ENCODE data around the gene IGFL2.
"Not testable (repeated sequence)": the region's sequence is repeated elsewhere in the genome, so short reads cannot be mapped to it uniquely, and the experiment has no call there.

The IGFL2 gene

GRCh38 chr19:46191972-46192371 lies 43.9 kb downstream of the IGFL2 start:
- DNase-seq = no peak

GRCh38 chr19:46192626-46192991 lies 44.6 kb downstream of the IGFL2 start:
- DNase-seq = not testable (repeated sequence)

GRCh38 chr19:46192992-46193650 lies 45.1 kb downstream of the IGFL2 start:
- DNase-seq = no peak

DNA sequence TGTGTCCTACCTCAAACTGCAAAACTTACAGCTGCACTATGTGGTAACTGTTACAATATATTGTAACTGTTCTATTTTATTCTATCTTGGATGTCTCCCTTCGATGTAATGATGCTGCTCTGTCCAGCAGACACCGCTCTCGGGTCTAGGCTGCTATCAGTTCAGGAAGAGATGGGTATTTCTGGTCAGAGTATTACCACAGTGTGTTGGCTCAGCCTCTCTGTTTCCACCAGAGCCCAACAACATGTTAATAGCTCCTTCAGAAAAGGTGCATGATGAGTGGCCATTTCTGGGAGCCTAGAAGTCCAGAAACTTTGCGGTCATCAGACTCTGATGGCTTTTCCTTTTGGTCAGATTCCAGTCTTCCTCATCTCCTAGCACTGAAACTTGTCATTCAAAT lies 45.6 kb downstream of the IGFL2 start:
- DNase-seq = no peak

DNA sequence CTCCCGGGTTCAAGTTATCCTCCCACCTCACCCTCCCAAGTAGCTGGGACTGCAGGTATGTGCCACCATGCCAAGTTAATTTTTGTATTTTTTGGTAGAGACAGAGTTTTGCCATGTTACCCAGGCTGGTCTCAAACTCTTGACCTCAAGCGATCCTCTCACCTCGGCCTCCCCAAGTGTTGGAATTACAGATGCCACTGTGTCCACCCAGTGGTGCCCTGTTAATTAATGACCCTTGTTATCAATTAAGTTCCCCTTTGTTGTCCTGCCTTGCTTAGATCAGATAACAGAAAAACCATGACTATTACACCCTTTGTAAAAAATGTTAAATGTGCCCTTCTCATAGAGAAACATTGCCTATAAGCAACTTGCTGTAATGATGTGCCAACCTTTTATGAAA lies 47.1 kb downstream of the IGFL2 start:
- DNase-seq = no peak

GRCh38 chr19:46195919-46196318 lies 47.9 kb downstream of the IGFL2 start:
- DNase-seq = not testable (repeated sequence)

GRCh38 chr19:46196410-46197124 lies 48.5 kb downstream of the IGFL2 start:
- no peak for DNase-seq

- DNase-seq = no peak
Measured at GRCh38 chr19:46197314-46198070, 49.5 kb downstream of the IGFL2 start.

- DNase-seq = no peak
Measured at GRCh38 chr19:46198756-46199155, 50.7 kb downstream of the IGFL2 start.

GRCh38 chr19:46201454-46202310 lies 53.6 kb downstream of the IGFL2 start:
- no peak for DNase-seq

GRCh38 chr19:46202426-46202825 lies 54.4 kb downstream of the IGFL2 start:
- DNase-seq = no peak

DNA sequence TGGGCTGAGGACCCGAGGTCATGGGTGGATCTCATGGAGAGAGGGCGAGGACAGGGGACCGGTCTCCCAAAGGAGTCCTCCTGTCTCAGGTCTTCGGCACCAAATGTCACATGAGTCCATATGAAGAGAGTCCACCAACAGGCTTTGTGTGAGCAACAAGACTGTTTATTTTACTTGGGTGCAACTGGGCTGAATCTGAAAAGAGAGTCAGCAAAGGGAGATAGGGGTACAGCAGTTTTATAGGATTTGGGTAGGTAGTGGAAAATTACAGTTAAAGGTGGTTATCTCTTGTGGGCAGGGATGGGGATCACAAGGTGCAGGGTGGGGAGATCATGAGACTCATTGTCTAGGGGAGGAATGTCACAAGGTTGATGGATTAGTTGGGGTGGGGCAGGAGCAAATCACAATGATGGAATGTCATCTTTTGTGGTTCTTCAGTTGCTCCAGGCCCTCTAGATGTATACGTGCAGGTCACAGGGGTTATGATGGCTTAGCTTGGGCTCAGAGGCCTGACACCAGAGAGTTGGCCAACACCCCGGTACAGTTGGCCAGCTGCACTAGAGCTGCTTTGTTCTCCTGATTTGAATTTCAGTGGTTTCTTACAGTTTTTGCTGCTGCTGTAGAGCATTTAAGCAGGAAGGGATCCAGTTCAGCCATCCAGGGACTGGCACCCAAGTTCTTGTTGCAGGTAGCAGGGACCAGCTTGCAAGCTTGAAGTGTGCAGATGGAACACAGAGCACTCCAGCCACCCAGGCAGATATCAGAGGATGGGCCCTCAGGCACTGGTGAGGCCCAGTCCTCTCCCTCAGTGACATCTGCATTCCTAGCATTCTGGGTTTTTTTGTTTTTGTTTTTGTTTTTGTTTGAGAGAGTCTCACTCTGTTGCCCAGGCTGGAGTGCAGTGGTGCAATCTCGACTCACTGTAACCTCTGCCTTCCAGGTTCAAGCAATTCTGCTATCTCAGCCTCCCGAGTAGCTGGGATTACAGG lies 55.1 kb downstream of the IGFL2 start:
- no peak for DNase-seq

DNA sequence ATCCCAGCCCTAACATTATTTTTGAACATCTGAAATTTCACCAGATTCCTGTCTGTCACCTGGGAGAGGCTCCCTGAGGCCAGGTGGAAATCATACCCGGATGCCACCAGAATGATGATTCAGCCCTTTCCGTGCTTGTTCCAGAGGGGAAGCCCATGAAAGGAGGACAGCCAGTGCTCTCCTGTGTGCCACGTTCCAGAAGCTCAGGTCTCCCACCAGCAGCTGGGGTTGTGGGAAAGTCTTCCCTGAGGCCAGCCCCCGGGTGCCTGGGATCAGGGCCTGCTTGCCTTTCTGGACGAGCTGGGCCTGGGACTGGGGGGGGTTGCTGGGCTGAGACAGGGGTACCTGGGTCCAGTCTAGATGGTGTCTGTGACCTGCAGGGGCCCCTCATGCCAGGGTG lies 56.0 kb downstream of the IGFL2 start:
- DNase-seq = no peak

GRCh38 chr19:46205183-46205984 lies 57.3 kb downstream of the IGFL2 start:
- DNase-seq = no peak

DNA sequence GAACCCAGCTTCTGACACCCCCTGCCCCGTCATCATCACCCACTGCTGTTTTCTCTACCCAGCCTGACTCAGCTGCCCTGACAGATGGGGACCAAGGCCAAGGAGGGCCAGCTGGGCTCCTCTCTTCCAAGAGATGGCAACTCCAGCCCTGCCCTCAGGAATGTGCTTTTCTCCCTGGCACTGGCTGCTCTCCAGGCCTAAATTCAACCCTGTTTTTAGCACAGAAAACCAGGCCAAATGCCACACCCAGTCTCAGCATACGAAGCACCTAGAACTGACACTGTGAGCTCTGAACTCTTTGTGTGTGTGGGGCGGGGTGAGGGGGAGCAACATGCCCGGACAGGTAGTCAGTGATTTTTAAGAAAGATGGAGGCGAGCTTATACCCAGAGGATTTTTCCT lies 58.1 kb downstream of the IGFL2 start:
- no peak for DNase-seq

DNA sequence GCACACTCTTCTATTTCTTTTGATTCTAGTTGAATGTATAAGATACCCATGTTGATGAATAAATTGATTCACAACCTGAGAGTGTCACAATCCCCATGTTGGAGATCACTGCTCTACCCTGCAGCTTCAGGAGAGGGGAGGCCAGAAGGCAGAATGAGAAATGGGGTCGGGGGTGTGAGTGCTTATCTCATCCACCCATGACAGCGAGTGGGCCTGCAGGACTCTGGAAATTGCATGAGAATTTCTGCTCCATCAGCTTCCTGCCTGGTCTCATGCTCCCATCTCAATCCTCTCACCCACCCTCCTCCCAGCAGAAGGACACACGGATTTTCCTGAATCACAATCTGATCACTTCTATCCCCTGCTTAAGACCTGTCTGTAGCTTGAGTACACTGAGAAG lies 58.6 kb downstream of the IGFL2 start:
- DNase-seq = no peak

DNA sequence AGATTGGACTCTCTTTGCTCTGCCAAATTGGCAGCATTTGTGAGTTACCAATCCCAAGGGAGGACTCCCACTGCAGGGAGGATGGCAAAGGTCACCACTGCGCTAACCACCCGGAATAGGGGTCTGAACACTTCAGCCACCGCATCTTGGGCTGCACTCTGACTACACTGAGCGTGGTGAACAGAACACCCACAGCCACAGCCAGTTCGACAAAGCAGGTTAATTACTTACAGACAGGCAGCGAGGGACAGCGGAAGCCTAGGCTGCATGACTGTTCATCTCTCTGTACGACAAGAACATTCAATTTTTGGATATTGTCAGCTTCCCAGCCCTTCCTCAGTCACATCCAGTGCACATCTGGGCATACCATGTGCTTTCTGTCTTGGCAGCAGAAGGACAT lies 59.8 kb downstream of the IGFL2 start:
- not testable (repeated sequence) for DNase-seq

DNA sequence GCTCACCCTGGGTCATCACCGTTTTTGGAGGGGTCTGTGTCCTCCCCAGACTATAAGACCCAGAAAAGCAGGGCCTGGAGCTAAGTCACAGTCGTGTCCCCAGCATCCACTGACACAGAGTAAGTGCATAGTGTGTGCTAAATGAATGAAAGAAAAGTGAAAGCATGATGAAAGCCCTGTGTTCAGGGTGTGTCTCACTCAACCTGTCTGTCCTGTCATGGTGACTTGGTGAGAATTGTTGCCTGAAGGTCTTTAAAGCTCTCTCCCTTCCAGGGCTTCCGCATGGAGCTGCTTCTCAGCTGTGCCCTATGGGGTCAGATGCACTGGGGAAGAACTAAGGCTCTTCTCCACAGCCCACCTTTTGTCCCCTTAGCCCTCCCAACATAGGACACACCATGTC lies 61.0 kb downstream of the IGFL2 start:
- DNase-seq = no peak

DNA sequence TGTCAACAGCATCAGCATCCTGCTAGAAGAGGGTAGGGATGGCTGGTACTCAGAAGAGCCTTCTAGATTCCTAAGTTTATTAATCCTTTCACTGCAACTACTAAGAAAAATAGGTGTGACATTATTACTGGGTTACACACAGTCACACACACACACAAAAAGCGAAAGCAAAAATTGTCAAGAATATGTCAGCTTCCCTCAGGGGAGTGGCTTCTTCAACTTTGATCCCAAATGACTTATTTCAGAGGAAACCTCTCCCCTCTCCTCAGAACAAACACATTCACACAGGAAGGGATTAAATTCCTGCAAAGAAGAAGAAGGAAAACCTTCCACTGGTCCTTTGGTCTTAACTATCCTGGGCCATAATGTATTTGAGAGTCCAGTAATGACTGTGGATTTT lies 61.4 kb downstream of the IGFL2 start:
- no peak for DNase-seq

DNA sequence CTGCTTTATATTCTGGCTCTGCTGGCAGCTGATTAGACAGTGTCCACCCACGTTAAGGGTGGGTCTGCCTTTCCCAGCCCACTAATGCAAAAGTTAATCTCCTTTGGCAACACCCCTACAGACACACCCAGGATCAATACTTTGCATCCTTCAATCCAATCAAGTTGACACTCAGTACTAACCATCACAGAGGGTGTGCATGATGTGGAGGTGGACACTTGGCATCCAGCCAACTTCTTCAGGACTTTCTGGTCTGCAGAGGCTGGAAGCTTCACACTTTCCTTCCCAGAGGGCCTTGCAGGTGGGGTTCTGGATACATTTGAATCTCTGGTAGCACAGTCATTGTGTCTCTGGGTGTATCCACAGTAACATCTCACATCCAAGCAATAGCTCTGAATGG lies 62.6 kb downstream of the IGFL2 start:
- DNase-seq = no peak
